GM12874 (cell line): ENCODE results near the gene C6orf132.

Experiments used
- CTCF ChIP-seq: IDR thresholded peaks from 2 replicates; pipeline ENCODE4 v1.5.1; 2011; ENCODE audit warnings: low read depth, mild to moderate bottlenecking, control low read depth, low read length, moderate library complexity; ENCODE audit not compliant: insufficient read depth

The C6orf132 gene

GRCh38 chr6:42059743-42060142, 82.7 kb downstream of the C6orf132 start:
- TF ChIP-seq CTCF = no peak

- no peak for TF ChIP-seq CTCF
Measured at GRCh38 chr6:42053601-42054000, 88.8 kb downstream of the C6orf132 start.

- no peak for TF ChIP-seq CTCF
Measured at GRCh38 chr6:42051268-42051653, 91.2 kb downstream of the C6orf132 start.
